Measurements from ENCODE around the gene RASGEF1B.

RASGEF1B gene

GRCh38 chr4:81454499-81454898, 17.2 kb downstream of the RASGEF1B start:
- no peak overlapping the region for H3K27ac ChIP-seq
- in situ Hi-C loops (cut with HindIII; ENCODE audit: low pct_ligation_motif_present, low sequenced_read_pairs) = no loop called here
- H3K36me3 ChIP-seq (replicated peaks) = no peaks in the 10 kb centered on the region
- DNase-seq = peak; percentile 10
- no peaks in the 10 kb centered on the region for H3K27me3 ChIP-seq (replicated peaks)
- TF ChIP-seq CTCF (IDR thresholded peaks at IDR 0.05; ENCODE audit: low read depth, low read length, missing control alignments) = no peak
- no peak overlapping the region for H3K4me3 ChIP-seq (ENCODE audit: low read depth, low read length)

- in situ Hi-C loops (cut with HindIII; ENCODE audit: low pct_ligation_motif_present, low sequenced_read_pairs) = no loop called here
- no peak for TF ChIP-seq CTCF (IDR thresholded peaks at IDR 0.05; ENCODE audit: low read depth, low read length, missing control alignments)
- no peak for DNase-seq
- Histone ChIP-seq H3K36me3 (replicated peaks) (no peaks in the 10 kb centered on the region), H3K27me3 (replicated peaks) (no peaks in the 10 kb centered on the region), H3K27ac (no peak overlapping the region), H3K4me3 (ENCODE audit: low read depth, low read length) (no peak overlapping the region)
Observed at GRCh38 chr4:81453024-81453423, 18.7 kb downstream of the RASGEF1B start.

- DNase-seq = no peak
- in situ Hi-C loops (cut with HindIII; ENCODE audit: low pct_ligation_motif_present, low sequenced_read_pairs) = no loop called here
- Histone ChIP-seq H3K4me3 (ENCODE audit: low read depth, low read length) (no peak overlapping the region), H3K27ac (no peak overlapping the region), H3K27me3 (replicated peaks) (no peaks in the 10 kb centered on the region), H3K36me3 (replicated peaks) (no peaks in the 10 kb centered on the region)
- TF ChIP-seq CTCF (IDR thresholded peaks at IDR 0.05; ENCODE audit: low read depth, low read length, missing control alignments) = no peak
Observed at GRCh38 chr4:81452452-81453006, 19.2 kb downstream of the RASGEF1B start.

GRCh38 chr4:81449015-81449414, 22.7 kb downstream of the RASGEF1B start:
- H3K27ac ChIP-seq = no peak overlapping the region
- no peak for TF ChIP-seq CTCF (IDR thresholded peaks at IDR 0.05; ENCODE audit: low read depth, low read length, missing control alignments)
- in situ Hi-C loops (cut with HindIII; ENCODE audit: low pct_ligation_motif_present, low sequenced_read_pairs) = no loop called here
- H3K27me3 ChIP-seq (replicated peaks) = no peaks in the 10 kb centered on the region
- H3K4me3 ChIP-seq (ENCODE audit: low read depth, low read length) = no peak overlapping the region
- H3K36me3 ChIP-seq (replicated peaks) = no peaks in the 10 kb centered on the region
- DNase-seq = no peak

GRCh38 chr4:81447566-81448229, 24.0 kb downstream of the RASGEF1B start:
- Histone ChIP-seq H3K4me3 (ENCODE audit: low read depth, low read length) (no peak overlapping the region), H3K27ac (no peak overlapping the region), H3K36me3 (replicated peaks) (no peaks in the 10 kb centered on the region), H3K27me3 (replicated peaks) (no peaks in the 10 kb centered on the region)
- DNase-seq = peak; percentile 53
- no peak for TF ChIP-seq CTCF (IDR thresholded peaks at IDR 0.05; ENCODE audit: low read depth, low read length, missing control alignments)
- in situ Hi-C loops (cut with HindIII; ENCODE audit: low pct_ligation_motif_present, low sequenced_read_pairs) = no loop called here

- no peaks in the 10 kb centered on the region for H3K36me3 ChIP-seq (replicated peaks)
- H3K27ac ChIP-seq = no peak overlapping the region
- no peak for TF ChIP-seq CTCF (IDR thresholded peaks at IDR 0.05; ENCODE audit: low read depth, low read length, missing control alignments)
- H3K27me3 ChIP-seq (replicated peaks) = no peaks in the 10 kb centered on the region
- no peak for DNase-seq
- no peak overlapping the region for H3K4me3 ChIP-seq (ENCODE audit: low read depth, low read length)
- in situ Hi-C loops (cut with HindIII; ENCODE audit: low pct_ligation_motif_present, low sequenced_read_pairs) = no loop called here
Observed at GRCh38 chr4:81446634-81447033, 25.1 kb downstream of the RASGEF1B start.

Data from brain microvascular endothelial cell (primary cell).